Measurements from ENCODE around the gene TREH.
A peak's percentile ranks its signal among the peaks of the same experiment; 100 is the strongest.

TREH gene

GRCh38 chr11:118609380-118610224, 69.8 kb downstream of the TREH start:
- no peak for DNase-seq

GRCh38 chr11:118608360-118609227, 70.9 kb downstream of the TREH start:
- DNase-seq, result no peak

- peak; percentile 24 for DNase-seq
Observed at GRCh38 chr11:118607401-118608359, 71.8 kb downstream of the TREH start, which contains the start of gene PHLDB1. Gene PHLDB1 (plus strand): TSS chr11:118607615. CDS start chr11:118613837, 6,222 bp downstream.

Measured in NCI-H2227 treated with DMSO at 0.1 percent for 48 hours (cell line).